ENCODE measurements around the gene IL31RA.
"Not testable (repeated sequence)": the region's sequence is repeated elsewhere in the genome, so short reads cannot be mapped to it uniquely, and the experiment has no call there.

Gene IL31RA

DNA sequence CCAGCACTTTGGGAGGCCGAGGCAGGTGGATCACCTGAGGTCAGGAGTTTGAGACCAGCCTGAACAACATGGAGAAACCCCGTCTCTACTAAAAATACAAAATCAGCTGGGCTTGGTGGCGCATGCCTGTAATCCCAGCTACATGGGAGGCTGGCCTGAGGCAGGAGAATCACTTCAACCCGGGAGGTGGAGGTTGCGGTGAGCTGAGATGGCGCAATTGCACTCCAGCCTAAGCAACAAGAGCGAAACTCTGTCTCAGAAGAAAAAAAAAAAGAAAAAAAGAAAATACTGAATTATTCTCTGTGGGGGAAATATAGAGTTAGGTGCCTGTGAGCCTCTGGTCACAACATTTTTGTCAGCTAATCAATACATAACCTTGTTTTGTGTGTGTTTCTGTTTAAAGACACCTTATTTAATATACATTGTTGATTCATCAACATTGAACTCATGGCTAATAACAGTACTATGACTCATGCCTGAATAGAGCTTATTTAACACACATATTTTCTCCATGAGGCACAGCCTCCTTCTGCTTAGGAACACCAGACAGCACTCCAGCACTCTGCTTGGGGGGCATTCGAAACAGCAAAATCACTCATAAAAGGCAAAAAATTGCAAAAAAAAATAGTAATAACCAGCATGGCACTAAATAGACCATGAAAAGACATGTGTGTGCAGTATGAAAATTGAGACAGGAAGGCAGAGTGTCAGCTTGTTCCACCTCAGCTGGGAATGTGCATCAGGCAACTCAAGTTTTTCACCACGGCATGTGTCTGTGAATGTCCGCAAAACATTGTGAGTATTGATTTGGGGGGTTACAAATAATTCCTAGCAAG, at the start of gene IL31RA:
TSS of gene IL31RA (plus strand) at position 519 of the 836 bp plus-strand sequence. CDS start at position 733, 214 bp downstream.
- no peak for DNase-seq (ENCODE audit: low spot score)

DNA sequence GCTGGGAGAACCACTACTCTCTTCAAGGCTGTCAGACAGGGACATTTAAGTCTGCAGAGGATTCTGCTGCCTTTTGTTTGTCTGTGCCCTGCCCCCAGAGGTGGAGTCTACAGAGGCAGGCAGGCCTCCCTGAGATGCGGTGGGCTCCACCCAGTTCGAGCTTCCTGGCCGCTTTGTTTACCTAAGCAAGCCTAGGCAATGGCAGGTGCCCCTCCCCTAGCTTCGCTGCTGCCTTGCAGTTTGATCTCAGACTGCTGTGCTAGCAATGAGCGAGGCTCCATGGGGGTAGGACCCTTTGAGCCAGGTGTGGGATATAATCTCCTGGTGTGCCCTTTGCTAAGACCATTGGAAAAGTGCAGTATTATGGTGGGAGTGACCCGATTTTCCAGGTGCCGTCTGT, 42.3 kb upstream of the IL31RA start:
- DNase-seq (ENCODE audit: low spot score): not testable (repeated sequence)

GRCh38 chr5:55815939-55816338, 35.2 kb upstream of the IL31RA start:
- DNase-seq (ENCODE audit: low spot score): not testable (repeated sequence)

- no peak for DNase-seq (ENCODE audit: low spot score)
Observed at GRCh38 chr5:55816342-55816741, 34.8 kb upstream of the IL31RA start.

DNA sequence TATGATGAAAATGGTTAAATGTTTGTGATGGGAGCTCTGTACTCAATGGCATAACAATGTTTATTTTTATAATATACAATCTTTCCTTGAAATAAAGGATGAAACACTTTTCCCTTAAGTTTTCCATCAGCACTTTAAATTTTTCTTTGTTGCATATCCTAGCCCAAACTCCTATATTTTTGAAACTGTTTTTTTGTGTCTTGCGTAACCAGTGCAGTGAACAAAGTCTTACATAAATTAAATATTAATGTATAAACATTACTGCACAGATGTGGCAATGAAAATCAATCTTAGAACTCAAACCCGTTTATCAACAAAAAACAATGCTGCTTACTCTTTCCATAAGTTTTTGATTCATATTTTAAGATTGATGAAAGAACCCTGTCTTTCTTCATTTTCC, 34.1 kb upstream of the IL31RA start:
- no peak for DNase-seq (ENCODE audit: low spot score)

DNA sequence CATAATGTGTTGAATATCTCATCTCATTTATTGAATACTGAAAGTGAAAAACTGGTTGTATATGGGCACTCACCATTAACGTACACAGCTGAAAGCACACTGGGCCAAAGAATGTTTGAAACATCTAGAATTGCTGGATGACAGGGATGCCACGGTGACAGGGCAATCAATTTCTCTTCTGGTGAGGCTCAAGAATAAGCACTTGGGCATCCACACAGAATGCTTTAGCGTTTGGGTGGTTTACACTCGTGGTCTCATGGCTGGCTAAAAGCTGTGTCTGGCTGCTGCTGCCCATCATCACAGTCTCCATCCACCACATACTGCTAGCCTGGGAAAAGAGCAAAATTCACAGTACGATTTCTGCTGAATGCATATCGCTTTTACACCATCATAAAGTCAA, 30.7 kb upstream of the IL31RA start:
- DNase-seq (ENCODE audit: low spot score): no peak

DNA sequence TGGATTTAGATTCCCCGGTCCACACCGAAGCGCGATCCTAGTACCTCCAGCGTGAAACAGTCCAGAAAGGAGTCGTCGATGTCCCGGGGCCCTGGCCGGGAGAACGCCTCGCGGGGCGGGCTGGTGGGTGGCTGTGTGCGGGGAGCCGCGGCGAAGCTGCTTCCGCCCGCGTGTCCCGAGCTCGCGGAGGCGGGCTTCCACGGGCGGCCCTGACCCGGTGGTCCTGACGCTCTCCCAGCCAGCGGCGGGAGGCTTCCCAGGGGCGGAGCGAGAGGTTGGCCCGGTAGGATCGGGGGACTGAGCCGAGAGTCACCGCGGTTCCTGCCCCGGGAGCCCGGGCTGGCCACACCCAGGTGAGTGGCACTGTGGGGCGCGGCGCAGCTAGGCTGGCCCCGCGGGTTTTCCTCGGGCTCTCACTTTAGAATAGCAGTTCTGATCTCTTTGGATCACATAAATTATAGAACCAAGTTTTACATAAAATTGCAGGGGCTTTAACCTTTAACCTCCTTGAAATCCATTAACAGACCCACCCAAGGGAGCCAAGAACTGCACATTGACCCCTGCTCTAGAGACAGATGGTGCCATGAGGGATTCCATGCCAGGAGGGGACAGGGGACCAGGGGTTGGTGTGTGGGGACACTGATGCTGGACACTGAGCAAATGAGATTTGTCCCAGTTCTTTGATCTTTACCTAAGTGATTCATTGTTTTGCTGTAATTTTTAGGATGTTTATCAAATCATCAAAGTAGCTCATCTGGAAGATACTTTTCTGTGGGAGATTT, 29.2 kb upstream of the IL31RA start:
- no peak for DNase-seq (ENCODE audit: low spot score)

DNA sequence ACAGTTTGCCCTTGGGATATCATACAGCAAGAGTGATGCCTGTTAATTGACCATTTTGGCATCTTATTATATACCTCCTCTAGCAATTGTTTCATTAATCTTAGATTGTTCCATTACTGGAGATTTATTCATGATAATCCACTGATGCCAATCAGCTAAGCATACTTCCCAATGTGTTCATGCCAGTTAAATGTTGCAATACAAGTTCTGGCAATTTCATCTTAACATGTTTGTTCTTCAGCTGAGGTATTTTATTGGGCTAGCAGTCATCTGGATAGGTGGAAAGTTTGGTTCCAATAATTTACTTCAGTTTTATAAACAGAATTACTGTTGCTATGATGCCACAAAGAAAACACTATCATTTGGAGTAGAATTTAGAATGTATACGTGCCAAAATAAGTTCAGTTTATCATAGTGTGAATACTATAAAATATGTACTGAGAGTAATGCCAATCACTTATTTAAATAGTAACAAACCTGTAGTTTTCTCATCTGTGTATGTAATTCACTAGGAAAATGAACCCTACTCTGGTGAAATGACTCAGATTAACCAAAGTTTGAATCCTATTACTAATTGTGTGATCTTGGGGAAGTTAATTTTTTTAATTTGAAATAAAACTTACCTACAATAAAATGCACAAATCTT, 27.9 kb upstream of the IL31RA start:
- no peak for DNase-seq (ENCODE audit: low spot score)

GRCh38 chr5:55829956-55830355, 21.2 kb upstream of the IL31RA start:
- DNase-seq (ENCODE audit: low spot score): no peak

GRCh38 chr5:55832446-55832845, 18.7 kb upstream of the IL31RA start:
- no peak for DNase-seq (ENCODE audit: low spot score)

GRCh38 chr5:55836191-55836590, 15.0 kb upstream of the IL31RA start:
- no peak for DNase-seq (ENCODE audit: low spot score)

GRCh38 chr5:55841976-55842375, 9.2 kb upstream of the IL31RA start:
- DNase-seq (ENCODE audit: low spot score): no peak

- DNase-seq (ENCODE audit: low spot score): no peak
Observed at GRCh38 chr5:55847837-55848236, 3.3 kb upstream of the IL31RA start.

GRCh38 chr5:55848783-55849182, 2.4 kb upstream of the IL31RA start:
- no peak for DNase-seq (ENCODE audit: low spot score)

DNA sequence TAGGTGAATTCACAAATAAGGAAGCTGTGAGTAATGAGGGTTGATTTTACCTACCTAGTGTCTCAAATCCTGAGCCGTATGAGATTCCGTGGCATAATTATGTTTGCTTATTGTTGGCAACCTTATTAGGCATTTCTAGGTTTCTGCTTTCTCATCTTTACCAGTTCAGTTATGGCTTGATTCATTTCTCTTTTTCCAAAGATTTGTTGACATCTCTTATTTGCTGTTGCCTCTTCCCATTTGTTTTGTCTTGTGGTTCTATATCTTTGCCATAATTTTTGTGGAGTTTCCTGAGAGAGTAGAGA, 470 bp downstream of the IL31RA start:
- DNase-seq (ENCODE audit: low spot score): no peak

GRCh38 chr5:55852503-55852902, 1.3 kb downstream of the IL31RA start:
- DNase-seq (ENCODE audit: low spot score): no peak

DNA sequence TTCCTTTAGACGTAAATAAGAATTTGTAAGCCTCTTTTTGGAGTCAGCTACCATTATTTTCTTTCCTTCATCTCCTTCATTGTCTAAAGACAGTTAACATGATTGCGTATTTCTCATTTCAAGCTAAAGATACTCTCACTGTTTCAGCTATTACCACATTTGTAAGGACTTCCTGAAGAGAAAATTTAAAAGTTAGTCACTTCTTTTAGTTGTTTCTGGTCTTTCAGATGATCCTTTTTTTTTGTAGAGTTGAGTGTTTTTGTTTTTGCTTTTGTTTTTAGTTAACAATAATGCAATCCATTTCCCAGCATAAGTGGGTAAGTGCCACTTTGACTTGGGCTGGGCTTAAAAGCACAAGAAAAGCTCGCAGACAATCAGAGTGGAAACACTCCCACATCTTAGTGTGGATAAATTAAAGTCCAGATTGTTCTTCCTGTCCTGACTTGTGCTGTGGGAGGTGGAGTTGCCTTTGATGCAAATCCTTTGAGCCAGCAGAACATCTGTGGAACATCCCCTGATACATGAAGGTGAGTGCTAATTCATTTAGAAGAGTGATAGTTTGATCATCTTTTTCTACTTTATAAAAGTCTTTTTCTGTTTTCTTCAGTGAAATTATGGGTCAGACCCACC, 2.0 kb downstream of the IL31RA start:
- DNase-seq (ENCODE audit: low spot score): no peak

DNA sequence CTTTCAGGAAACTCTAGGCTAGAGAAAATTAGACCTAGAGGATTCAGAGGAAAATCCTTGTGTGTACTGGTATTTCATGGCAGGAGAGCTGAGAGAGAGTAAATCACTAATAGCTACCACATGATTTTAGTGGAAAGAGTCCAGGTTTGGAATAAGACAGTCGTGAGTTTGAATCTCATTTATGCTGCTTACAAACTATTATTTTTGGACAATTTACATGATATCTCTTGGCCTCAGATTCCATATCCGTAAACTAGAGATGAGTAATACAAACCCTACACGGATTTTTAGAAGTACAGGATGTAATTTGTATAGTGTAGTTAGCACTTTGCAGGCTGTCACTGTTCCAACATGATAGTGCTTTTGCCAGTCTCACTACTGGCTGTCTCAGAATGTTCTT, 2.7 kb downstream of the IL31RA start:
- no peak for DNase-seq (ENCODE audit: low spot score)

- no peak for DNase-seq (ENCODE audit: low spot score)
Observed at GRCh38 chr5:55855509-55855908, 4.4 kb downstream of the IL31RA start.

DNA sequence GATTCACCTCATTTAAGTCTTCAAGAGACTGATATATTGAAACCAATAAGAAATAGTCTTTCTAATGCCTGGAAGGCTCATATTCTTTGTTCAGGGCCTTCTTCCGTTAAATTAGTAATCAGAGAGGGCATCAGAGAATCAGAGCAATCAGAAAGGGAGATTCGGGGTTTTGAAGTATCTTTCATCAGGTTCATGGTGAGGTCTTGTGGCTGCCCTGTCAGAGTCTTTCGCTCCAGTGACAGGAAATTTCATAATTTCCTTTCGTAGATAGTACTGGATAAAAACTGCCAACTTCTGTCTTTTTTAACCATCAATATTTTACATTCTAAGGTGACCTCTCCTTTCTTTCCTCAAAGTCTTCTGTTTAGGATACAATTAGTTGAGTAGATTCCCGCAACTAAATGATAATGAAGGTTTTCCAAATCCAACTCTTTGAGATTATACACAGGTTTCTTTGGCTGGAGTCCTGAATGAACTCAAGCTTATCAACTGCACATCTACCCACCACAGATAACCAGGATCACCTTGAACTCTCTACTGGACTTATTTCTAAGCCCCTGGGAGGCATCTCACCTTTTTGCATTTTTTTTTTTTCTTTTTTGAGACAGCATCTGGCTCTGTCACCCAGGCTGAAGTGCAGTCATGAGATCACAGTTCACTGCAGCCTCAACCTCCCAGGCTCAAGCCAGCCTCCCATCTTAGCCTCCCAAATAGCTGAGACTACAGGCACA, 5.5 kb downstream of the IL31RA start:
- no peak for DNase-seq (ENCODE audit: low spot score)

DNA sequence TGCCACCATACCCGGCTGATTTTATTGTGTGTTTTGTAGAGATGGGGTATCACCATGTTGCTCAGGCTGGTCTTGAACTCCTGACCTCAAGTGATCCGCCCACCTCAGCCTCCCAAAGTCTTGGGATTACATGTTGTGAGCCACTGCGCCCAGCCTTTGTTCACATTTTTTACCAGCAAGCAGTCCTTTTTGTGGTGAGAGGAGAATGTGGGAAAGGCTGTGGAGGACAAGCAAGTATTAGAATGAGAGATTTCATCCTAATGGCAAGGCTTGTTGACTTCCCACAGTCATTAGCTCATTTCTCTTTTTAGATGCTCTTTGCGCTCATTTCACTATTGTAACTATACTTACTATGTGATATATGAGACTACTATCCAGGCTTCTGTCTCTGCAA, 6.1 kb downstream of the IL31RA start:
- DNase-seq (ENCODE audit: low spot score): no peak

GRCh38 chr5:55858104-55858503, 6.9 kb downstream of the IL31RA start:
- DNase-seq (ENCODE audit: low spot score): no peak

All from hematopoietic multipotent progenitor cell treated with erythropoietin and hydrocortisone succinate and interleukin-3 and kit ligand, for 15 days (in vitro differentiated cells).